OCI-LY7 (cell line): ENCODE results near the gene METTL21C. TPM values are rescaled to one million over a fixed set of nuclear protein-coding genes. Genes with fewer than 3 reads are reported as not detected.

Experiments
- BruUV-seq: library from RNA; stranded (reverse); fragments of 400-500 nt; replicated peaks from 2 replicates; lab custom pipeline; 2021; lab: Mats Ljungman, UMichigan
- CTCF ChIA-PET: fragments of 300-600 bp; sonication (Branson Sonifier 250); formaldehyde crosslinking; loops from one replicate; lab custom pipeline; 2022; ENCODE audit warnings: antibody characterized with exemption; ENCODE audit not compliant: unreplicated experiment; lab: Charles Lee
- POLR2A ChIA-PET: fragments of 300-600 bp; sonication (Branson Sonifier 250); formaldehyde crosslinking; loops from one replicate; lab custom pipeline; 2022; ENCODE audit warnings: antibody characterized with exemption; lab: Charles Lee
- DNase-seq: peaks from one replicate; pipeline ENCODE4 v3.0.0-alpha.2; 2015; ENCODE audit warnings: low spot score
- H2AFZ ChIP-seq: fragments of 200-600 bp; sonication (generic), shearing (Covaris generic); 2 replicates; pipeline ENCODE4 v1.6.1; 2014; ENCODE audit warnings: mild to moderate bottlenecking, antibody characterized with exemption, low read length, moderate library complexity
- H3K27ac ChIP-seq: fragments of 200-600 bp; sonication (generic); 2 replicates; pipeline ENCODE4 v1.5.1; 2014; ENCODE audit warnings: mixed run types, low read depth, mild to moderate bottlenecking, moderate library complexity, low read length, inconsistent platforms; ENCODE audit not compliant: poor library complexity, severe bottlenecking
- H3K36me3 ChIP-seq: fragments of 200-600 bp; sonication (generic); 2 replicates; pipeline ENCODE4 v1.6.1; 2014; ENCODE audit warnings: mild to moderate bottlenecking, antibody characterized with exemption, low read length, moderate library complexity, mixed read lengths; ENCODE audit not compliant: insufficient read depth
- H3K4me1 ChIP-seq: fragments of 200-600 bp; sonication (generic); 2 replicates; pipeline ENCODE4 v1.5.1; 2014; ENCODE audit warnings: mild to moderate bottlenecking, low read length; ENCODE audit not compliant: insufficient read depth, poor library complexity, severe bottlenecking
- H3K4me2 ChIP-seq: fragments of 200-600 bp; sonication (generic); 2 replicates; pipeline ENCODE4 v1.6.1; 2014; ENCODE audit warnings: mild to moderate bottlenecking, low read length
- H3K4me3 ChIP-seq: fragments of 200-600 bp; sonication (generic); 2 replicates; pipeline ENCODE4 v1.5.1; 2014; ENCODE audit warnings: mild to moderate bottlenecking, low read depth, low read length; ENCODE audit not compliant: poor library complexity, severe bottlenecking
- H3K79me2 ChIP-seq: fragments of 200-600 bp; sonication (generic); 2 replicates; pipeline ENCODE4 v1.6.1; 2016; ENCODE audit warnings: low read depth, mild to moderate bottlenecking, low read length, moderate library complexity, mixed read lengths; ENCODE audit not compliant: insufficient read depth
- H3K9me2 ChIP-seq: fragments of 200-600 bp; sonication (generic); 2 replicates; pipeline ENCODE4 v1.6.1; 2016; ENCODE audit warnings: mild to moderate bottlenecking, low read length, mixed read lengths; ENCODE audit not compliant: insufficient read depth
- H3K9me3 ChIP-seq: fragments of 200-600 bp; sonication (generic); 2 replicates; pipeline ENCODE4 v1.6.1; 2014; ENCODE audit warnings: mild to moderate bottlenecking, mixed run types, low read length, mixed read lengths
- H4K20me1 ChIP-seq: fragments of 200-600 bp; sonication (generic); 2 replicates; pipeline ENCODE4 v1.6.1; 2014; ENCODE audit warnings: mild to moderate bottlenecking, antibody characterized with exemption, low read length, moderate library complexity, mixed read lengths; ENCODE audit not compliant: insufficient read depth
- CTCF ChIP-seq: fragments of 200-600 bp; sonication (generic); conservative IDR thresholded peaks from 2 replicates; pipeline ENCODE4 v1.5.1; 2014; ENCODE audit warnings: mild to moderate bottlenecking, antibody characterized with exemption, low read length, moderate library complexity, mixed read lengths
- EZH2phosphoT487 ChIP-seq: fragments of 200-600 bp; sonication (generic); IDR thresholded peaks from 2 replicates; pipeline ENCODE4 v1.6.1; 2018; ENCODE audit warnings: low read depth, borderline replicate concordance, mild to moderate bottlenecking, mixed run types, antibody characterized with exemption, low read length, moderate library complexity, mixed read lengths
- intact Hi-C: fragments of 100-400 bp; cut with micrococcal nuclease; formaldehyde crosslinking; loops from one replicate; pipeline ENCODE4 v1.10.0; 2022; ENCODE audit not compliant: unreplicated experiment
- total RNA-seq, 2 experiments: library from RNA; depleted of rRNA in 1 of 2; stranded (reverse); fragments of >200 nt in 1 of 2; shearing (Covaris generic) in 1 of 2; gene quantifications; 2 replicates each; pipeline ENCODE4 v1.2.3, GENCODE V29; 2014 to 2022

METTL21C gene
- total RNA-seq, 2 experiments from 2014 or later: not detected

GRCh38 chr13:102643656-102644055 is 51.2 kb downstream of the METTL21C start:
- DNase-seq: no peak
- ChIA-PET POLR2A (interaction anchor here (1.2 kb wide), 1 partner anchor 19 kb away, joined by 3 read pairs; no protein-coding TSS in a partner anchor), CTCF (no interaction called here)
- no peaks in the 10 kb centered on the region for H3K9me3 ChIP-seq
- no peaks in the 10 kb centered on the region for H3K79me2 ChIP-seq
- H4K20me1 ChIP-seq: no peaks in the 10 kb centered on the region
- intact Hi-C loops: no loop called here
- H3K4me3 ChIP-seq: no peak overlapping the region
- BruUV-seq: no TSS peak
- H3K27ac ChIP-seq: no peak overlapping the region
- TF ChIP-seq EZH2phosphoT487 (no peak), CTCF (no peak)
- H3K4me2 ChIP-seq: no peak overlapping the region
- no peaks in the 10 kb centered on the region for H3K4me1 ChIP-seq
- H3K9me2 ChIP-seq: no peaks in the 10 kb centered on the region
- H3K36me3 ChIP-seq: peaks cover 79% of the 10 kb centered on the region
- no peak overlapping the region for H2AFZ ChIP-seq

GRCh38 chr13:102642475-102642874 is 52.4 kb downstream of the METTL21C start:
- no peaks in the 10 kb centered on the region for H3K79me2 ChIP-seq
- H3K27ac ChIP-seq: no peak overlapping the region
- intact Hi-C loops: no loop called here
- DNase-seq: no peak
- ChIA-PET POLR2A (interaction anchor here (1.2 kb wide), 1 partner anchor 18 kb away, joined by 3 read pairs; no protein-coding TSS in a partner anchor), CTCF (no interaction called here)
- H4K20me1 ChIP-seq: no peaks in the 10 kb centered on the region
- TF ChIP-seq CTCF: no peak
- no peak for TF ChIP-seq EZH2phosphoT487
- no peaks in the 10 kb centered on the region for H3K9me2 ChIP-seq
- BruUV-seq: no TSS peak
- no peak overlapping the region for H3K4me3 ChIP-seq
- H3K4me1 ChIP-seq: no peaks in the 10 kb centered on the region
- no peaks in the 10 kb centered on the region for H3K9me3 ChIP-seq
- no peak overlapping the region for H3K4me2 ChIP-seq
- H2AFZ ChIP-seq: no peak overlapping the region
- peaks cover 79% of the 10 kb centered on the region for H3K36me3 ChIP-seq

- H3K4me2 ChIP-seq: no peak overlapping the region
- no peak overlapping the region for H3K27ac ChIP-seq
- no peaks in the 10 kb centered on the region for H4K20me1 ChIP-seq
- BruUV-seq: no TSS peak
- H3K9me2 ChIP-seq: no peaks in the 10 kb centered on the region
- intact Hi-C loops: no loop called here
- ChIA-PET CTCF (no interaction called here), POLR2A (interaction anchor here (0.6 kb wide), 1 partner anchor 220 kb away, joined by 3 read pairs; no protein-coding TSS in a partner anchor)
- H3K9me3 ChIP-seq: no peaks in the 10 kb centered on the region
- DNase-seq: no peak
- H3K79me2 ChIP-seq: no peaks in the 10 kb centered on the region
- H3K36me3 ChIP-seq: peaks cover 79% of the 10 kb centered on the region
- H3K4me1 ChIP-seq: no peaks in the 10 kb centered on the region
- TF ChIP-seq EZH2phosphoT487 (no peak), CTCF (no peak)
- no peak overlapping the region for H2AFZ ChIP-seq
- H3K4me3 ChIP-seq: no peak overlapping the region
These were observed 52.8 kb downstream of the METTL21C start for GRCh38 chr13:102642029-102642428.
